Fibroblast of villous mesenchyme (primary cell): Measurements from ENCODE around the gene WNT11. TPM values are rescaled to one million over a fixed set of nuclear protein-coding genes. Genes with fewer than 3 reads are reported as not detected.

ENCODE experiments used
- DNase-seq: peaks from one replicate; pipeline ENCODE4 v3.0.0-alpha.2; 2010; ENCODE audit warnings: low read depth
- H3K4me3 ChIP-seq: 2 replicates; pipeline ENCODE4 v1.5.1; 2011; ENCODE audit warnings: low read depth, mild to moderate bottlenecking, low read length
- total RNA-seq: library from RNA; depleted of rRNA; stranded (reverse); fragments of >200 nt; gene quantifications from 2 replicates; pipeline ENCODE4 v1.2.3, GENCODE V29; 2012
- TF ChIP-seq, protein P1 (sequence below): IDR thresholded peaks from 2 replicates; pipeline ENCODE4 v1.5.1; 2012; ENCODE audit warnings: low read depth, mild to moderate bottlenecking, low read length; ENCODE audit not compliant: insufficient read depth

Gene WNT11
- total RNA-seq, 1 donor = not detected

- H3K4me3 ChIP-seq = no peak overlapping the region
- TF ChIP-seq, protein P1, sequence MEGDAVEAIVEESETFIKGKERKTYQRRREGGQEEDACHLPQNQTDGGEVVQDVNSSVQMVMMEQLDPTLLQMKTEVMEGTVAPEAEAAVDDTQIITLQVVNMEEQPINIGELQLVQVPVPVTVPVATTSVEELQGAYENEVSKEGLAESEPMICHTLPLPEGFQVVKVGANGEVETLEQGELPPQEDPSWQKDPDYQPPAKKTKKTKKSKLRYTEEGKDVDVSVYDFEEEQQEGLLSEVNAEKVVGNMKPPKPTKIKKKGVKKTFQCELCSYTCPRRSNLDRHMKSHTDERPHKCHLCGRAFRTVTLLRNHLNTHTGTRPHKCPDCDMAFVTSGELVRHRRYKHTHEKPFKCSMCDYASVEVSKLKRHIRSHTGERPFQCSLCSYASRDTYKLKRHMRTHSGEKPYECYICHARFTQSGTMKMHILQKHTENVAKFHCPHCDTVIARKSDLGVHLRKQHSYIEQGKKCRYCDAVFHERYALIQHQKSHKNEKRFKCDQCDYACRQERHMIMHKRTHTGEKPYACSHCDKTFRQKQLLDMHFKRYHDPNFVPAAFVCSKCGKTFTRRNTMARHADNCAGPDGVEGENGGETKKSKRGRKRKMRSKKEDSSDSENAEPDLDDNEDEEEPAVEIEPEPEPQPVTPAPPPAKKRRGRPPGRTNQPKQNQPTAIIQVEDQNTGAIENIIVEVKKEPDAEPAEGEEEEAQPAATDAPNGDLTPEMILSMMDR = no peak
- DNase-seq = no peak
Measured at GRCh38 chr11:76243957-76244285, 37.6 kb upstream of the WNT11 start.

- TF ChIP-seq, protein P1 = no peak
- no peak for DNase-seq
- no peak overlapping the region for H3K4me3 ChIP-seq
Measured at GRCh38 chr11:76243193-76243956, 37.1 kb upstream of the WNT11 start.

DNA sequence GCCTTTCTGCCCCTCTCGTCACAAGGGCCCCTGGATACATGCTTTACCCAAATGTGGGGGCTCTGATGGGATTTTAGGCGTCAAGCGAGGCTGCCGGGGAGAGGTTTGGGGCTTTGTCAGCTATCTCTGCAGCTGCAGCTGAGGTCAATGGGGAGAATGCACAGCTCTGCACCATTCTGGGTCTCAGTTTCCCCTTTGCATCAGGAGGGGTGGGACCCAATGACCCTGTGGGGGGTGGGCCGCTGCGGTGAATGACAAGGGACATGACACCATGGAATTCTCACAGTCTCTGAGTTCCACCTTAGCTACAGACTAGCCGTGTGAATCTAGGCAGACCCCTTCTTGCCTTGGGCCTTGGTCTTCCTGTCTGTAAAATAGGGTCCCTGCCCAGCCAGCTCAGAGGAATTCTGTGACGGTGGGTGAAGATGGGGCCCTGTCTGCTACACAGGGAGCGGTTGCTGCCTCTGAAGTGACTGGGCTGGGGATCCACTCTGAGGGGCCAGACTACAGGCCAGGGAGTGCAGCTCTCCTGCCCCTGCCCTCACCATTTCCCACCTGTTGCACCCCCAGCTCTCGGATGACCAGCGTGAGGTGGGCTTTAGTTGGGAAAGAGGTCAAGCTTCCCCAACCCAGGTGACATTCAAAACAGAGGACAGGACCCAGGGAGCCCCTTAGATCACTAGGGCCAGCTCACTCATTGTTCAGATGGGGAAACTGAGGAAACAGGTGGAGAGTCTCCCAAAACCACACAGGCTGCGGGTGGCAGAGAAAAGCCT, 35.9 kb upstream of the WNT11 start:
- DNase-seq = no peak
- no peak overlapping the region for H3K4me3 ChIP-seq
- TF ChIP-seq, protein P1 = no peak

- no peak for DNase-seq
- TF ChIP-seq, protein P1 = no peak
- H3K4me3 ChIP-seq = no peak overlapping the region
Measured at GRCh38 chr11:76241243-76242000, 35.1 kb upstream of the WNT11 start.

GRCh38 chr11:76240666-76241065, 34.4 kb upstream of the WNT11 start:
- TF ChIP-seq, protein P1 = no peak
- no peak overlapping the region for H3K4me3 ChIP-seq
- DNase-seq = no peak

DNA sequence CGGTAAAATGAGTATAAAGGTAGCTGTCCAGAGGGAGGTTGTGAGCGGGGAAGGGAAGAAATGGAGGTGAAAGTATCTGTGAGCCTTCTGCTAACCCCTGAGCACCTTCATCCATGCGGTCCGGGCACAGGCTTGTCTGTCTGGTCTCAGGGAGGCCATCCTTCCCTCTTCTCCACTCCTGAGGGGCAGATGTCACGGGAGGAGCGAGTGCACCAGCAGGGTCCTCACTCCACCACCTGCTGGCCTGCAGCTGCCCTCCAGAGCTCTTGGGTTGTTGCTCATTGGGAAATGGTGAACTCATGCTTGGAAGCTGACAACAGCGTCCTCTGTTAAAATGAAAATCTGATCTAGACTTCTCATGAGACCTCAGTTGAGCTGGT, 33.8 kb upstream of the WNT11 start:
- DNase-seq = no peak
- TF ChIP-seq, protein P1 = no peak
- no peak overlapping the region for H3K4me3 ChIP-seq
